Endothelial cell of umbilical vein (primary cell): ENCODE measurements around the gene NHLRC1. TPM values are rescaled to one million over a fixed set of nuclear protein-coding genes. Genes with fewer than 3 reads are reported as not detected.

ENCODE experiments used
- BruUV-seq: library from RNA; stranded (reverse); fragments of 400-500 nt; replicated peaks from 2 replicates; lab custom pipeline; 2021; lab: Mats Ljungman, UMichigan
- CTCF ChIA-PET: fragments of 300-600, 350-600 bp; sonication (Branson Sonifier 250); formaldehyde crosslinking; loops from one replicate; lab custom pipeline; 2021; ENCODE audit warnings: antibody characterized with exemption, inconsistent platforms; lab: Charles Lee
- POLR2A ChIA-PET: fragments of 300-600, 350-600 bp; sonication (Branson Sonifier 250); formaldehyde crosslinking; loops from one replicate; lab custom pipeline; 2021; ENCODE audit warnings: antibody characterized with exemption, inconsistent platforms; lab: Charles Lee
- DNase-seq: peaks from one replicate; pipeline ENCODE4 v3.0.0-alpha.2; 2011; ENCODE audit warnings: low read depth, low spot score
- FAIRE-seq: peaks from 2 replicates; lab custom pipeline; 2011; peaks lifted over from hg19 to GRCh38; lab: Jason Lieb, UNC
- H2AFZ ChIP-seq: 2 replicates; pipeline ENCODE4 v1.6.0; 2012; ENCODE audit warnings: low read depth, low read length, control low read depth, inconsistent platforms
- H3K27ac ChIP-seq: 2 replicates; pipeline ENCODE4 v1.5.1; 2011; ENCODE audit warnings: low read depth, mild to moderate bottlenecking, control low read depth, low read length, moderate library complexity; ENCODE audit not compliant: insufficient read depth
- H3K27me3 ChIP-seq, 2 experiments: 2 replicates each; pipeline versions ENCODE4 v1.6.0 to v1.6.1; 2011; ENCODE audit warnings: low read length in 2 of 2, mixed read lengths in 1 of 2; ENCODE audit not compliant: control insufficient read depth in 2 of 2, insufficient read depth in 2 of 2
- H3K36me3 ChIP-seq, 2 experiments: 2 replicates in 1 of 2; 3 replicates in 1 of 2; pipeline ENCODE4 v1.5.1; 2011; ENCODE audit warnings: low read length in 2 of 2, mild to moderate bottlenecking in 1 of 2, moderate library complexity in 1 of 2; ENCODE audit not compliant: control insufficient read depth in 2 of 2, insufficient read depth in 2 of 2; ENCODE audit errors: extremely low read depth in 1 of 2
- H3K4me1 ChIP-seq: 3 replicates; pipeline ENCODE4 v1.5.1; 2011; ENCODE audit warnings: mild to moderate bottlenecking, low read length; ENCODE audit not compliant: control insufficient read depth, insufficient read depth; ENCODE audit errors: extremely low read depth
- H3K4me2 ChIP-seq: 2 replicates; pipeline ENCODE4 v1.6.1; 2011; ENCODE audit warnings: low read length, control low read depth, mixed read lengths; ENCODE audit not compliant: insufficient read depth
- H3K4me3 ChIP-seq, 3 experiments: fragments of 200-600 bp in 1 of 3; sonication (generic), shearing (Covaris generic) in 1 of 3; replicated peaks in 1 of 3; 2 replicates each; pipeline ENCODE4 v1.5.1; 2011 to 2016; ENCODE audit warnings: control low read depth in 3 of 3, low read length in 3 of 3, mild to moderate bottlenecking in 2 of 3, inconsistent platforms in 1 of 3, low read depth in 1 of 3, moderate library complexity in 1 of 3; ENCODE audit not compliant: insufficient read depth in 1 of 3
- H3K79me2 ChIP-seq: 2 replicates; pipeline ENCODE4 v1.6.0; 2012; ENCODE audit warnings: low read length, inconsistent platforms; ENCODE audit not compliant: control insufficient read depth, insufficient read depth
- H3K9ac ChIP-seq: replicated peaks from 2 replicates; pipeline ENCODE3; 2011; ENCODE audit warnings: low read length, control low read depth; ENCODE audit not compliant: insufficient read depth; ENCODE audit errors: extremely low read depth
- H3K9me1 ChIP-seq: replicated peaks from 3 replicates; pipeline ENCODE4 v1.6.0; 2011; ENCODE audit warnings: mild to moderate bottlenecking, low read length; ENCODE audit not compliant: control insufficient read depth, insufficient read depth; ENCODE audit errors: extremely low read depth
- H3K9me3 ChIP-seq: replicated peaks from 2 replicates; pipeline ENCODE4 v1.5.1; 2012; ENCODE audit warnings: low read length, inconsistent platforms; ENCODE audit not compliant: control insufficient read depth, insufficient read depth
- H4K20me1 ChIP-seq: replicated peaks from 2 replicates; pipeline ENCODE3; 2011; ENCODE audit warnings: mild to moderate bottlenecking, low read length; ENCODE audit not compliant: control insufficient read depth, insufficient read depth; ENCODE audit errors: extremely low read depth
- EZH2 ChIP-seq: IDR thresholded peaks from 2 replicates; pipeline ENCODE4 v1.6.1; 2012; ENCODE audit warnings: borderline replicate concordance, low read depth, mild to moderate bottlenecking, moderate library complexity, low read length, inconsistent platforms; ENCODE audit not compliant: severe bottlenecking
- FOS ChIP-seq: IDR thresholded peaks from 2 replicates; pipeline ENCODE4 v1.6.1; 2011; ENCODE audit warnings: mild to moderate bottlenecking, low read length, moderate library complexity, borderline replicate concordance; ENCODE audit not compliant: insufficient read depth
- GATA2 ChIP-seq: IDR thresholded peaks from 2 replicates; pipeline ENCODE4 v1.7.0; 2011; ENCODE audit warnings: low read depth, mild to moderate bottlenecking, moderate library complexity, mixed read lengths, low read length; ENCODE audit not compliant: insufficient read length, insufficient read depth
- JUN ChIP-seq: IDR thresholded peaks from 2 replicates; pipeline ENCODE4 v1.6.1; 2011; ENCODE audit warnings: borderline replicate concordance, low read depth; ENCODE audit not compliant: insufficient read length, insufficient read depth
- MYC ChIP-seq: IDR thresholded peaks from one replicate; pipeline ENCODE4 v1.6.1; 2011; ENCODE audit warnings: mild to moderate bottlenecking, low read depth, low read length
- POLR2A ChIP-seq: IDR thresholded peaks from 2 replicates; pipeline ENCODE4 v1.6.1; 2012; ENCODE audit warnings: low read depth, mild to moderate bottlenecking, control low read depth, low read length
- POLR2AphosphoS5 ChIP-seq: IDR thresholded peaks from 2 replicates; pipeline ENCODE4 v1.6.1; 2012; ENCODE audit warnings: low read depth, mild to moderate bottlenecking, control low read depth, low read length, moderate library complexity; ENCODE audit not compliant: insufficient read depth
- dilution Hi-C: fragments of 300-500 bp; cut with MboI; formaldehyde crosslinking; loops from one replicate; pipeline ENCODE4 v1.15.0; 2019; ENCODE audit warnings: low sequenced_read_pairs; ENCODE audit not compliant: extremely low pct_ligation_motif_present
- intact Hi-C: fragments of 100-400 bp; cut with micrococcal nuclease; formaldehyde crosslinking; loops from one replicate; pipeline ENCODE4 v1.10.0; 2022
- polyA plus RNA-seq, 4 experiments: library from polyadenylated mRNA; depleted of rRNA in 3 of 4; stranded (reverse) in 3 of 4; unstranded in 1 of 4; fragments of >200 nt; gene quantifications; 2 replicates each; pipeline versions ENCODE4 v1.2.1 to v1.2.3, GENCODE V29; 2011 to 2012; ENCODE audit warnings: missing spikeins in 1 of 4
- total RNA-seq: library from RNA; stranded (reverse); gene quantifications from 2 replicates; pipeline ENCODE4 v1.2.3, GENCODE V29; 2021
- TF ChIP-seq, protein P1 (sequence below), 2 donors: IDR thresholded peaks; 1 replicate in 1 of 2; 2 replicates in 1 of 2; pipeline ENCODE4 v1.5.1; 2011; ENCODE audit warnings: low read length in 2 of 2, mild to moderate bottlenecking in 2 of 2, moderate library complexity in 2 of 2, control low read depth in 1 of 2, inconsistent platforms in 1 of 2, low read depth in 1 of 2; ENCODE audit not compliant: insufficient read depth in 1 of 2; ENCODE audit errors: extremely low read depth in 1 of 2
- TF ChIP-seq, protein P2 (sequence below): IDR thresholded peaks from 2 replicates; pipeline ENCODE4 v1.6.1; 2011; ENCODE audit not compliant: insufficient read depth, insufficient read length

The NHLRC1 gene
- total and polyA plus RNA-seq, 2 donors (not counting 3 experiments of a cell fraction or from before 2014, with no cell fraction given) = 1.7 to 2.3 TPM

DNA sequence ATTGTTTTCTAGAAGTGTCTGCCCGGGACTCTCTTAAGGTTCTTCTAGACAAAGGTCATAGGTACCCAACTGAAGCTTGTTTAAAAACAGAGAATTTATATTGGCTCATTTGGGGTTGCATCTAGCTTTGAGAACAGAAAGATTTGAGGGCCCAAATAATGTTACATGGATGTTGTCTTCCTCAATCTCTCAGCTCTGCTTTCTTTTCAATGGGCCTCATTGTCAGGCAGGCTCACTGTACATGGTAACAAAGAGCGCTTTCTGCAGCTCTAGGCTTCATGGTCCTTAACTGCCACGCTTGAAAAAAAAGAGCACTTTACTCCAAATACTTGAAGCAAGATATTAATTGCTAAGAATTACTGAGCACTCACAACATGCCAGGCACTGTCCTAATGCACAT is 22.2 kb downstream of the NHLRC1 start:
- H3K27ac ChIP-seq = no peak overlapping the region
- no peaks in the 10 kb centered on the region for H3K79me2 ChIP-seq
- H3K27me3 ChIP-seq = no peaks in the 10 kb centered on the region
- intact Hi-C loops (no loop called here), dilution Hi-C loops (no loop called here)
- DNase-seq (no peak), FAIRE-seq (no peak)
- ChIA-PET POLR2A (no interaction called here), CTCF (interaction anchor here (0.6 kb wide), 1 partner anchor 22 kb away, joined by 3 read pairs; the partner anchor contains the start of gene NHLRC1)
- no TSS peak for BruUV-seq
- no peaks in the 10 kb centered on the region for H3K4me1 ChIP-seq
- H3K9ac ChIP-seq = no peak overlapping the region
- no peak for TF ChIP-seq MYC
- TF ChIP-seq, protein P1, sequence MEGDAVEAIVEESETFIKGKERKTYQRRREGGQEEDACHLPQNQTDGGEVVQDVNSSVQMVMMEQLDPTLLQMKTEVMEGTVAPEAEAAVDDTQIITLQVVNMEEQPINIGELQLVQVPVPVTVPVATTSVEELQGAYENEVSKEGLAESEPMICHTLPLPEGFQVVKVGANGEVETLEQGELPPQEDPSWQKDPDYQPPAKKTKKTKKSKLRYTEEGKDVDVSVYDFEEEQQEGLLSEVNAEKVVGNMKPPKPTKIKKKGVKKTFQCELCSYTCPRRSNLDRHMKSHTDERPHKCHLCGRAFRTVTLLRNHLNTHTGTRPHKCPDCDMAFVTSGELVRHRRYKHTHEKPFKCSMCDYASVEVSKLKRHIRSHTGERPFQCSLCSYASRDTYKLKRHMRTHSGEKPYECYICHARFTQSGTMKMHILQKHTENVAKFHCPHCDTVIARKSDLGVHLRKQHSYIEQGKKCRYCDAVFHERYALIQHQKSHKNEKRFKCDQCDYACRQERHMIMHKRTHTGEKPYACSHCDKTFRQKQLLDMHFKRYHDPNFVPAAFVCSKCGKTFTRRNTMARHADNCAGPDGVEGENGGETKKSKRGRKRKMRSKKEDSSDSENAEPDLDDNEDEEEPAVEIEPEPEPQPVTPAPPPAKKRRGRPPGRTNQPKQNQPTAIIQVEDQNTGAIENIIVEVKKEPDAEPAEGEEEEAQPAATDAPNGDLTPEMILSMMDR (IDR thresholded peaks at IDR 0.05; ENCODE audit: extremely low read depth in 1 of 2, insufficient read depth in 1 of 2, low read depth in 1 of 2, low read length in 2 of 2) = no peak
- no peak overlapping the region for H2AFZ ChIP-seq
- H3K9me3 ChIP-seq = no peaks in the 10 kb centered on the region
- no peaks in the 10 kb centered on the region for H3K36me3 ChIP-seq
- H3K4me3 ChIP-seq = no peak overlapping the region
- H3K4me2 ChIP-seq = no peak overlapping the region
- H3K9me1 ChIP-seq = no peaks in the 10 kb centered on the region
- H4K20me1 ChIP-seq = no peaks in the 10 kb centered on the region

DNA sequence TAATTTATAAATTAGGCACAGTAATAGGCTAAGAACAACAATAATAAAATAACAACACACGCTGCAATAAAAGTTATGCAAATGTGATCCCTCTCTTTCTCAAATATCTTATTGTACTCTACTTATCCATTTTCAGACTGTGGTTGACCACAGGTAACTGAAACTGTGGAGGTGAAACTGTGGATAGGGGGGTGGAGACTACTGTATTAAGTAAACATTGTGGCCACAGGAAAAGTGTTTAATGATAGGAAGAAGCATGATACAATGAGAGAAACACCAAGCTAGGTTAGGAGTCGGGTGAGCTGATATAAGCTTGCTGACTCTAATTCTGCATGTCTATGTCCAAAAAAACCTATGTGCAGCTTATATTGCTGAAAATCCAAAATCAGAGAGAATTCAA is 23.0 kb downstream of the NHLRC1 start:
- no peak overlapping the region for H2AFZ ChIP-seq
- POLR2A ChIA-PET = interaction anchor here (0.6 kb wide), 1 partner anchor 18 kb away, joined by 4 read pairs; no protein-coding TSS in a partner anchor
- intact Hi-C loops = no loop called here
- H3K9me3 ChIP-seq = no peaks in the 10 kb centered on the region
- TF ChIP-seq GATA2 = no peak
- TF ChIP-seq FOS = no peak
- TF ChIP-seq, protein P1 (IDR thresholded peaks at IDR 0.05; ENCODE audit: extremely low read depth in 1 of 2, insufficient read depth in 1 of 2, low read depth in 1 of 2, low read length in 2 of 2) = no peak
- TF ChIP-seq EZH2 = no peak
- TF ChIP-seq MYC = no peak
- TF ChIP-seq POLR2AphosphoS5 = no peak
- no peak for TF ChIP-seq POLR2A
- TF ChIP-seq JUN = no peak
- TF ChIP-seq, protein P2, sequence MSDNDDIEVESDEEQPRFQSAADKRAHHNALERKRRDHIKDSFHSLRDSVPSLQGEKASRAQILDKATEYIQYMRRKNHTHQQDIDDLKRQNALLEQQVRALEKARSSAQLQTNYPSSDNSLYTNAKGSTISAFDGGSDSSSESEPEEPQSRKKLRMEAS = no peak
- no peaks in the 10 kb centered on the region for H3K27me3 ChIP-seq
- no peaks in the 10 kb centered on the region for H3K9me1 ChIP-seq
- DNase-seq (no peak), FAIRE-seq (no peak)
- no peak overlapping the region for H3K27ac ChIP-seq
- H3K4me3 ChIP-seq = no peak overlapping the region
- no TSS peak for BruUV-seq
- H4K20me1 ChIP-seq = no peaks in the 10 kb centered on the region
- no peaks in the 10 kb centered on the region for H3K79me2 ChIP-seq
- dilution Hi-C loops = no loop called here
- CTCF ChIA-PET = interaction anchor here (0.6 kb wide), 1 partner anchor 23 kb away, joined by 3 read pairs; the partner anchor contains the start of gene NHLRC1
- H3K4me1 ChIP-seq = no peaks in the 10 kb centered on the region
- no peaks in the 10 kb centered on the region for H3K36me3 ChIP-seq
- no peak overlapping the region for H3K4me2 ChIP-seq
- H3K9ac ChIP-seq = no peak overlapping the region
